H1 (cell line): Measurements from ENCODE around the gene PLBD2. TPM values are rescaled to one million over a fixed set of nuclear protein-coding genes. Genes with fewer than 3 reads are reported as not detected.

ENCODE experiments used
- CHD1 ChIP-seq: IDR thresholded peaks from 2 replicates; pipeline ENCODE4 v1.6.1; 2012; ENCODE audit warnings: low read depth, low read length, improper control_type of control experiment
- KDM5A ChIP-seq: fragments of 200-600 bp; IDR thresholded peaks from 2 replicates; pipeline ENCODE4 v1.7.1; 2012; ENCODE audit warnings: mild to moderate bottlenecking, low read length, inconsistent platforms, mixed read lengths
- POLR2AphosphoS5 ChIP-seq: IDR thresholded peaks from 2 replicates; pipeline ENCODE4 v1.6.1; 2011; ENCODE audit warnings: low read depth, low read length
- RAD21 ChIP-seq, 2 experiments: IDR thresholded peaks in 1 of 2; conservative IDR thresholded peaks in 1 of 2; 2 replicates each; pipeline ENCODE4 v1.6.1; 2011; ENCODE audit warnings: low read depth in 2 of 2, low read length in 2 of 2, improper control_type of control experiment in 1 of 2, inconsistent platforms in 1 of 2, mild to moderate bottlenecking in 1 of 2, moderate library complexity in 1 of 2
- SIN3A ChIP-seq, 2 experiments: IDR thresholded peaks in 1 of 2; conservative IDR thresholded peaks in 1 of 2; 2 replicates each; pipeline ENCODE4 v1.6.1; 2011 to 2012; ENCODE audit warnings: low read length in 2 of 2, improper control_type of control experiment in 1 of 2, low read depth in 1 of 2, mild to moderate bottlenecking in 1 of 2
- SIRT6 ChIP-seq: IDR thresholded peaks from one replicate; pipeline ENCODE4 v1.7.1; 2012; ENCODE audit warnings: low read length, inconsistent platforms
- SUZ12 ChIP-seq: fragments of 200-600 bp; sonication (generic); IDR thresholded peaks from 2 replicates; pipeline ENCODE4 v1.6.1; 2012; ENCODE audit warnings: mild to moderate bottlenecking, inconsistent platforms, low read length, moderate library complexity, mixed read lengths
- polyA plus RNA-seq, 7 experiments: library from polyadenylated mRNA; depleted of rRNA in 3 of 7; stranded (reverse) in 5 of 7; unstranded in 2 of 7; fragments of >200 nt in 5 of 7; fragments of 200-250 nt in 2 of 7; gene quantifications; 1 replicate in 5 of 7; 2 replicates in 1 of 7; 4 replicates in 1 of 7; pipeline versions ENCODE4 v1.2.1 to v1.2.3, GENCODE V29; 2011 to 2013; ENCODE audit warnings: missing spikeins in 2 of 7, mixed read lengths in 2 of 7
- total RNA-seq: library from RNA; stranded (reverse); fragmentation: NEBNext Ultra II Directional; extraction: Animal tissue kit (Norgen Biotek cat#: 25700); gene quantifications from 2 replicates; pipeline ENCODE4 v1.2.1, GENCODE V29; 2021

The PLBD2 gene
- total and polyA plus RNA-seq, 2 of the 8 experiments (the other 6 are each of a cell fraction or from before 2014, with no cell fraction given): 16.8 to 33.5 TPM

DNA sequence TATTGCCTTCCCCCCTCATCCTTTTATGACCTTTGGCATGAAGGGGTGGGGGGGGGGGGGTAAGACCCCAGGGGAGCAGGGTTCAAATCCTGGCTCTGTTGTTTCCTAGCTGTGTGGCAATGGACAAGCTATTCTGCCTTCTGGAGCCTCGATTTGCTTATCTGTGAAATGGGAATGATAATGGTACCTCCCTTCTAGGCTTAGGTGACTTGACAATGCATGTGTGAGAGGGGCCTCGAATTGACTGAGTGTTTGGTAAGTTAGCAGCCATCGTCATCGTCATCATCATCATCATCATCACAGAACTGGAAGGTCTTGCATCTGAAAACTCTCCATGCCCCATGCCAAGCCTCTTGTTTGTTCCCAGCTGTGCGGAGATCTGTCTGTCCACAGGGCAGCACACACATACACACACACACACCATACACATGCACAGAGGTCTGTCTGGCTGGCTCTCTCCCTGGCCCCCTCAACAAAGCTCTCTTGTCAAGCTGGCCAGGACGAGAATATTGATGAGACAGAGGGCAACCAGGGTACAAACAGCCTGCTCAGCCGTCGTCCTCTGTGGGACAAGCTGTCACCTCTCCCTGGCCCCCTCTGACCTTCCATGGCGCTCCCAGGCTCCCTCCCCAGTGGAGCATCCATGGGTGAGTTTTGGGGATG is 51.2 kb downstream of the PLBD2 start (continued):
- TF ChIP-seq POLR2AphosphoS5 (no peak), SUZ12 (no peak), RAD21 (IDR thresholded peaks at IDR 0.05 in 1 of 2, conservative IDR thresholded peaks at IDR 0.05 in 1 of 2; ENCODE audit: low read depth in 2 of 2, low read length in 2 of 2) (no peak), CHD1 (no peak), KDM5A (no peak), SIRT6 (no peak), SIN3A (conservative IDR thresholded peaks at IDR 0.05 in 1 of 2, IDR thresholded peaks at IDR 0.05 in 1 of 2; ENCODE audit: low read depth in 1 of 2, low read length in 2 of 2) (no peak)
- TF ChIP-seq, all 59 proteins: peak for 0
